GM18873 (cell line): ENCODE data around the gene OR13C2.
"Not testable (repeated sequence)": the region's sequence is repeated elsewhere in the genome, so short reads cannot be mapped to it uniquely, and the experiment has no call there.

Experiments used
- ATAC-seq: cut with Tn5 transposase; IDR thresholded peaks from one replicate; pipeline ENCODE4 v1.9.1; 2021; ENCODE audit warnings: mild to moderate bottlenecking, moderate library complexity, moderate number of reproducible peaks; ENCODE audit not compliant: unreplicated experiment, low FRiP score

The OR13C2 gene, protein sequence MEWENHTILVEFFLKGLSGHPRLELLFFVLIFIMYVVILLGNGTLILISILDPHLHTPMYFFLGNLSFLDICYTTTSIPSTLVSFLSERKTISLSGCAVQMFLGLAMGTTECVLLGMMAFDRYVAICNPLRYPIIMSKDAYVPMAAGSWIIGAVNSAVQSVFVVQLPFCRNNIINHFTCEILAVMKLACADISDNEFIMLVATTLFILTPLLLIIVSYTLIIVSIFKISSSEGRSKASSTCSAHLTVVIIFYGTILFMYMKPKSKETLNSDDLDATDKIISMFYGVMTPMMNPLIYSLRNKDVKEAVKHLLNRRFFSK

GRCh38 chr9:104605527-104605926 is at the start of gene OR13C2:
Gene OR13C2 (minus strand): TSS chr9:104605627. CDS start chr9:104605627, 0 bp downstream.
- not testable (repeated sequence) for ATAC-seq

GRCh38 chr9:104635456-104635855 is 30.0 kb upstream of the OR13C2 start:
- no peak for ATAC-seq

DNA sequence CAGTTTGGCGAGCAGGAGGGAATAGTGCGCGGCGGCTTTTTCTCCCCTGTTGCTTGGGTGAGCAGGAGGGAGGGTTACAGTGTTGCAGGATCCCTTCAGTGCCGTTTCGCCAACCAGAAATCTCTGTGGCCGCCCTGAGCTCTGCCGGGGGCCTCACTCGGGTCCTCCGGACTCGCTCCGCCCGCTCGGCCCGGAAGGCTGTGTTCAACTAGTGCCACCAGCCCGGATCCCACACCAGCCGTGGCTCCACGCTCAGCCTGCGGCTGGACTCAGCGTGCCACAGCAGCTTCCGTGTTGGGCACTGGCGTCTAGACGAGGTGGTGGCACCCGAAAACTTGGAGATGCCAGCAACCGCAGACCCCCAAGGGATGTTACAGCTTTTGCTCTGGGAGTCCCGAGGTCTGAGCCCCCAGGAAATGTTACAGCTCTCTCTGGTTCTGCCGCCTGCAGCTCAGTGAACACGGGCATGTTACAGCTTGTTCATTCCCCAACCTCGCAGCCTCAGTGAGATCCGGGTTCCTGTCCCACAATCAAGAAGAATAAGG is 28.6 kb upstream of the OR13C2 start:
- no peak for ATAC-seq

DNA sequence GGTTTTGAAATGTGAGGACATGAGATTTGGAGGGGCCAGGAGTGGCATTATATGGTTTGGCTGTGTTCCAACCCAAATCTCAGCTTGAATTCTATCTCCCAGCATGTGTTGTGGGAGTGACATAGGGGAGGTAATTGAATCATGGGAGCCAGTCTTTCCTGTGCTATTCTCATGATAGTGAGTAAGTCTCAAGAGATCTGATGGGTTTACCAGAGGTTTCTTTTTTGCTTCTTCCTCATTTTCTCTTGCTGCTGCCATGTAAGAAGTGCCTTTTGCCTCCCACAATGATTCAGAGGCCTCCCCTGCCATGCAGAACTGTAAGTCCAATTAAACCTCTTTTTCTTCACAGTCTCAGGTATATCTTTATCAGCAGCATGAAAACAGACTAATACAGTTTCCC is 20.5 kb upstream of the OR13C2 start:
- ATAC-seq: not testable (repeated sequence)

DNA sequence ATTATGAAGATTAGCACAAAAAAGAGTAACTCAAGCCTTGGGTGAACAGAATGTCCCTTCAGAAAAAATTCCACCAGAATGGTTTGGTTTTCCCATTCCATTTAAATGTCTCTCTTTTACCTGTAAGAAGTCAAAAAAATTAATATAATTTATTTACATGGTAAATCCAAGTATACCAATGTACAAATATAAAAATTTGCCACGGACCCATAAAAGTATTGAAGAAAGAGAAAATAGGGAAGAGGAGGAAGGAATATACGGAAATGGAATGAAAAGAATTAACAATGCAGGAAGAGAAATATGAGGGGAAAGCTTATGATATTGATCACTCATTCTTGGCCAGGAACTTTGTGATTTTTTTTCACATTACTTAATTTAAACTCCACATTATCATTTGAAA is 12.7 kb upstream of the OR13C2 start, which contains the start of gene OR13C9:
Gene OR13C9 (minus strand): TSS at position 101 of the 400 bp plus-strand sequence. CDS start 0 bp downstream, at position 101.
- ATAC-seq: no peak

- no peak for ATAC-seq
These were observed 12.0 kb upstream of the OR13C2 start for GRCh38 chr9:104617418-104617817.

- no peak for ATAC-seq
These were observed 5.8 kb upstream of the OR13C2 start for GRCh38 chr9:104611213-104611612.

- ATAC-seq: no peak
These were observed 2.9 kb upstream of the OR13C2 start for GRCh38 chr9:104608336-104608735.

- ATAC-seq: no peak
These were observed 725 bp upstream of the OR13C2 start for GRCh38 chr9:104606152-104606551.

- ATAC-seq: no peak
These were observed 626 bp downstream of the OR13C2 start for GRCh38 chr9:104604801-104605200.

DNA sequence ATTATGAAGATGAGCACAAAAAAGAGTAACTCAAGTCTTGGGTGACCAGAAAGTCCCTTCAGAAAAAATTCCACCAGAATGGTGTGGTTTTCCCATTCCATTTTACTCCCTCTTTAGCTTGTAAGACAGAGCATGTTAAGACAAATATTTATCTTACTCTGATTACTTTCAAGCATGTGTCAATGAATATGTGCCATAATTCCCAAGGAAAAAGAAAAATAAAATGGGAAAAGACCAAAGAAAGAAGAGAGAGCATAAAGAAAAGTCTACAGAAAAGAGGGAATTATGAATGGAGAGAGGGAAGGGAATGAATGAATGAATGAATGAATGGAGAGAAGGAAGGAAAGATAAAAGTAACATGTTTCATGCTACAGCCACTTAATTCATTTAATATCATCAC is 6.1 kb downstream of the OR13C2 start, which contains the start of gene OR13C5:
Gene OR13C5 (minus strand): TSS at position 101 of the 400 bp plus-strand sequence. CDS start 0 bp downstream, at position 101.
- ATAC-seq: not testable (repeated sequence)

GRCh38 chr9:104598749-104599148 is 6.7 kb downstream of the OR13C2 start:
- ATAC-seq: not testable (repeated sequence)

GRCh38 chr9:104589626-104590025 is 15.8 kb downstream of the OR13C2 start:
- ATAC-seq: no peak

DNA sequence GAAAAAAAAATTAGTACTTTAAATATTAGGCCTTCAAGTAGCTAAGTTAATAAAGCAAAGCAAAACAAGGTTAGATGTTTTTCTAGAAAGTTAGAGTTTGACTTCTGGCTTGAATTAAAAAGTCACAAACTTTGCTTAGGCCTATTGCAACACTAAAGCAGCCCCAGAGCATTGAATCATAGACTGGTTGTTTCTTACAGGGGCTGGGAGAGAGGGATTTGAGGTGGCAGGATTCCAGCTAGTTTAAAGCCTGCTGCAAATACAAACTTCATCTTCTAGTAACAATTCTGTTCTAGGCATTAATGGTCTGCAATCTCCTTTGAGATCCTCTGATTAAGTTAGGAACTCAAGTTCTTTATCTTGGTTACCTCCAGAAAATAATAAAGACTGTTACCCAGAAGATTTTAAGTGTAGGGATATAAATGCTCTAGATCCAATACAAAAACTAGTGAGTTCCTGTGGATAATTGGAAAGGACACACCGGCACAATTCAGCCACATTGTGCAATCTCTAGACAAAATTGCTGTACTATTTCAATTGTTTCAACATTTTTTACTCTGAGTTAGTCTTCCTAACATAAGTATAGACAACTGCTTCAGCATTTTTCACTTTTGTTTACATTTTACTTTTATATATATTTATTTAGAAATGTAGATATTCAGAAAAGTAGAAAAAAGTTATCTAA is 18.8 kb downstream of the OR13C2 start:
- ATAC-seq: no peak

DNA sequence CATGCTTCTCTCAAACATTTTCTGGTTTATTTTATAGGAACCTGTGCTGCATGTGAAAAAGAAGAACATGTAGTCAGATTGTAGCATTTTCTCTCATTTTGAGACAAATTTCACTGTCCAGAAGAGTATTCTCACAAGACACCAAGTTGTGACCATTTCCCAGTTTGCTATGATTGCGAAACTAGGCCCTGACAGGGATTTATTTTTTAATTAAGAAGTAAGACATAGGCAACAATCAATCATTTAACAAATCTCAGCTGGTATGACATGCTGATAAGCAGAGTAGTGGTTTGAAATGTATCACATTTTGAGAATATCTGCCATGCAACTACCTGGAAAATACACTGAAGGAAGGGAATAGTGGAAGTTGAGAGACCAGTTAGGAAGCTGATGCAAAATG is 24.9 kb downstream of the OR13C2 start:
- ATAC-seq: no peak

DNA sequence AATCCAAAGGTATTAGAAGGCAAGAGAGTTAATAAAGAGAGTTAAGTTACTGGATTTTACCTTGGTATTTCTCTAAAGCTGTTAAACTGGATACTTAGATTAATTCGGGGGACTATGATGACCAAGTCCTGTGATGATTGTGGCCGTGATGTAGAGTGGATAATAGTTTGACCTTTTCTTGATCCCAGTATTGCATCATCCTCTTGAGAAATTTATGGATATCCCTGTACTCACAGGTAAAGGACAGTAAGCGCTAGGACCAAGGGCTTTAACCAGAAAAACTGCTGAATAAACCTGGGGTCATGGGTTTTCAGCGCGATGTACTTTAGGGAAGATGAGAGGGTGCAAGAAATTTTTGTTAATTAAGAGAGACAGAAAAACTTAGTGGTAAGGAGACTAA is 28.2 kb downstream of the OR13C2 start:
- no peak for ATAC-seq

GRCh38 chr9:104575456-104575855 is 30.0 kb downstream of the OR13C2 start:
- no peak for ATAC-seq

GRCh38 chr9:104572612-104573011 is 32.8 kb downstream of the OR13C2 start:
- ATAC-seq: no peak

- no peak for ATAC-seq
These were observed 36.6 kb downstream of the OR13C2 start, which contains the start of gene OR13C8 for GRCh38 chr9:104568868-104569267. Gene OR13C8 (plus strand): TSS chr9:104569168. CDS start chr9:104569168, 0 bp downstream.

DNA sequence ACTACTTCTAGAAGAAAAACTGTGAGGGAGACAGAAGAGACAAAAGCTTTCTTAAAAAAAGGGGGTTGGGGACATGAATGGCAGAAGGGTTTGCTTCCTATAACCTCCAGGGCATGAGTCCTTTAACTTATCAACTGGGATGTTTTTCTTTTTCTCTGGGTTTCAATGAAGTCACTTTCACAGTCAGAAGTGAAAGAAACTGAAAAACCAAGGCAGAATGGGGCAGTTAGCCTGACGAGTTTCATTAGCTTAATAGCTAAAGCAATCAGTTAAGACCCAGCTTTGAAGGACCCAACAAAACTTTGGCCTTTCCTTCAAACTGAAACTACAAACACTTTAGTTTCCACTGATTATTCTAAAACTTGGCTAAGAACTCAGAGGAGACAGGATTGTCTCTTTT is 41.1 kb downstream of the OR13C2 start:
- ATAC-seq: no peak
